ENCODE data around the gene SLC9A1. TPM values are rescaled to one million over a fixed set of nuclear protein-coding genes. Genes with fewer than 3 reads are reported as not detected.

The SLC9A1 gene
- total RNA-seq, 1 donor: 6.7 TPM

Other genes starting within 250 kb of the SLC9A1 start
- not detected for gene NR0B2, start 241.2 kb downstream of the SLC9A1 start, total RNA-seq
- 21.8 TPM for gene NUDC, start 233.4 kb downstream of the SLC9A1 start, total RNA-seq
- gene KDF1, start 194.7 kb downstream of the SLC9A1 start, total RNA-seq: under 0.01 TPM
- gene TRNP1, start 161.4 kb downstream of the SLC9A1 start, total RNA-seq: under 0.01 TPM
- 0.27 TPM for gene TENT5B, start 142.3 kb downstream of the SLC9A1 start, total RNA-seq
- 58.2 TPM for gene WDTC1, start 79.5 kb upstream of the SLC9A1 start, total RNA-seq
- 40.1 TPM for gene TMEM222, start 167.0 kb upstream of the SLC9A1 start, total RNA-seq
- gene SYTL1, start 186.9 kb upstream of the SLC9A1 start, total RNA-seq: 108 TPM
- gene MAP3K6, start 211.8 kb upstream of the SLC9A1 start, total RNA-seq: 8.3 TPM
- gene FCN3, start 219.7 kb upstream of the SLC9A1 start, total RNA-seq: under 0.01 TPM
- under 0.01 TPM for gene CD164L2, start 228.2 kb upstream of the SLC9A1 start, total RNA-seq
- 4.3 TPM for gene GPR3, start 237.5 kb upstream of the SLC9A1 start, total RNA-seq

Measured in hematopoietic multipotent progenitor cell (in vitro differentiated cells).